Testis (tissue), 2 donors: Measurements from ENCODE around the gene BCAS3.

ENCODE experiments used
- CTCF ChIP-seq, 3 experiments: fragments of 450-650 bp in 2 of 3; fragments of 200-600 bp in 1 of 3; sonication (generic) in 1 of 3; IDR thresholded peaks; one replicate each; pipeline ENCODE4 v1.5.1; 2016 to 2019; ENCODE audit warnings: antibody characterized with exemption in 3 of 3, mild to moderate bottlenecking in 2 of 3, moderate library complexity in 1 of 3
- POLR2A ChIP-seq: fragments of 450-650 bp; IDR thresholded peaks from one replicate; pipeline ENCODE4 v1.6.1; 2017; ENCODE audit warnings: antibody characterized with exemption, mild to moderate bottlenecking, moderate library complexity

- no peak for TF ChIP-seq CTCF (IDR thresholded peaks at IDR 0.05)
- TF ChIP-seq POLR2A, result no peak
These were observed 590.2 kb downstream of the BCAS3 start for GRCh38 chr17:61267847-61268246.
